HepG2 (cell line): ENCODE results near the gene GALNTL6. TPM values are rescaled to one million over a fixed set of nuclear protein-coding genes. Genes with fewer than 3 reads are reported as not detected.

Experiments
- ATAC-seq: fragments of 200-7000 bp; cut with Tn5 transposase; 3 replicates; pipeline ENCODE4 v1.9.1; 2020; ENCODE audit warnings: mild to moderate bottlenecking, moderate library complexity
- BruUV-seq: library from RNA; stranded (reverse); fragments of 400-500 nt; replicated peaks from 2 replicates; lab custom pipeline; 2021; lab: Mats Ljungman, UMichigan
- CTCF ChIA-PET: fragments of 300-600 bp; formaldehyde crosslinking; extraction: SDS; loops from one replicate; lab custom pipeline; 2021; ENCODE audit warnings: low total read pairs, inconsistent platforms, low intra/inter-chr PET ratio; lab: Yijun Ruan, JAX
- POLR2A ChIA-PET: fragments of 350-600 bp; sonication (Branson Sonifier 250); formaldehyde crosslinking; loops from one replicate; lab custom pipeline; 2020; ENCODE audit warnings: antibody characterized with exemption, inconsistent platforms; lab: Yijun Ruan, JAX
- DNase-seq: peaks from one replicate; pipeline ENCODE4 v3.0.0-alpha.2; 2015; ENCODE audit warnings: low spot score
- FAIRE-seq: peaks from 3 replicates; lab custom pipeline; 2011; peaks lifted over from hg19 to GRCh38; lab: Jason Lieb, UNC
- H2AFZ ChIP-seq: one replicate; pipeline ENCODE4 v1.6.1; 2011; ENCODE audit warnings: low read length, inconsistent platforms
- H3K27ac ChIP-seq: fragments of 300-600 bp; 3 replicates; pipeline ENCODE4 v1.8.0; 2011; ENCODE audit warnings: mixed run types, mild to moderate bottlenecking, mixed read lengths, low read length, inconsistent platforms; ENCODE audit not compliant: insufficient read depth; ENCODE audit errors: extremely low read length
- H3K27me3 ChIP-seq, 2 experiments: fragments of 200-600 bp in 1 of 2; 2 replicates in 1 of 2; 3 replicates in 1 of 2; pipeline versions ENCODE4 v1.6.0 to v1.8.0; 2011; ENCODE audit warnings: low read length in 2 of 2, mild to moderate bottlenecking in 2 of 2, moderate library complexity in 2 of 2, inconsistent platforms in 1 of 2; ENCODE audit not compliant: insufficient read depth in 2 of 2, control insufficient read depth in 1 of 2
- H3K36me3 ChIP-seq, 2 experiments: fragments of 200-600 bp in 1 of 2; replicated peaks in 1 of 2; 2 replicates in 1 of 2; 3 replicates in 1 of 2; pipeline versions ENCODE4 v1.5.1 to v1.8.0; 2011; ENCODE audit warnings: low read length in 2 of 2, inconsistent platforms in 1 of 2; ENCODE audit not compliant: insufficient read depth in 2 of 2, control insufficient read depth in 1 of 2
- H3K4me1 ChIP-seq: 2 replicates; pipeline ENCODE4 v1.5.1; 2012; ENCODE audit warnings: low read length, inconsistent platforms; ENCODE audit not compliant: insufficient read depth
- H3K4me2 ChIP-seq: 2 replicates; pipeline ENCODE4 v1.6.0; 2011; ENCODE audit warnings: low read depth, low read length, inconsistent platforms
- H3K4me3 ChIP-seq, 3 experiments: fragments of 200-600 bp in 1 of 3; sonication (generic), shearing (Covaris generic) in 1 of 3; replicated peaks in 1 of 3; 2 replicates each; pipeline ENCODE4 v1.5.1; 2011 to 2016; ENCODE audit warnings: low read length in 3 of 3, inconsistent platforms in 2 of 3, low read depth in 2 of 3, mild to moderate bottlenecking in 2 of 3, control low read depth in 1 of 3, mixed read lengths in 1 of 3; ENCODE audit not compliant: insufficient read depth in 1 of 3
- H3K79me2 ChIP-seq: one replicate; pipeline ENCODE4 v1.6.1; 2011; ENCODE audit warnings: low read length, inconsistent platforms; ENCODE audit not compliant: insufficient read depth
- H3K9ac ChIP-seq: 2 replicates; pipeline ENCODE4 v1.6.0; 2011; ENCODE audit warnings: mild to moderate bottlenecking, low read depth, low read length, inconsistent platforms; ENCODE audit not compliant: insufficient read depth
- H3K9me3 ChIP-seq: 2 replicates; pipeline ENCODE4 v1.5.1; 2012; ENCODE audit warnings: mild to moderate bottlenecking, low read length
- H4K20me1 ChIP-seq: 2 replicates; pipeline ENCODE4 v1.6.0; 2011; ENCODE audit warnings: inconsistent platforms, mild to moderate bottlenecking, low read length, moderate library complexity; ENCODE audit not compliant: insufficient read depth
- ATM ChIP-seq: fragments of 450-650 bp; IDR thresholded peaks from 2 replicates; pipeline ENCODE4 v1.7.1; 2017; ENCODE audit warnings: mild to moderate bottlenecking, borderline replicate concordance
- FOSL2 ChIP-seq: sonication (generic); formaldehyde crosslinking; IDR thresholded peaks from 2 replicates; pipeline ENCODE4 v1.4.0; 2020; ENCODE audit warnings: missing genetic modification reagents
- GPN1 ChIP-seq: sonication (generic); formaldehyde crosslinking; IDR thresholded peaks from 2 replicates; pipeline ENCODE4 v1.5.1; 2020; ENCODE audit warnings: missing genetic modification reagents, borderline replicate concordance
- HCFC1 ChIP-seq: fragments of 150-350 bp; IDR thresholded peaks from 2 replicates; pipeline ENCODE4 v1.6.1; 2014; ENCODE audit warnings: low read depth, low read length
- MBNL3 ChIP-seq: fragments of 250-450 bp; sonication (Bioruptor Pico); conservative IDR thresholded peaks from 2 replicates; pipeline ENCODE4 v1.8.0; 2022; ENCODE audit warnings: mild to moderate bottlenecking, inconsistent platforms
- NFKBIZ ChIP-seq: IDR thresholded peaks from 2 replicates; pipeline ENCODE4 v1.6.1; 2018; ENCODE audit warnings: missing genetic modification reagents, missing compliant biosample characterization
- RBM22 ChIP-seq: fragments of 200-400 bp; formaldehyde crosslinking; optimal IDR thresholded peaks from 2 replicates; pipeline ENCODE3; 2017; ENCODE audit warnings: mild to moderate bottlenecking, low read length, moderate library complexity
- ZBTB3 ChIP-seq: sonication (generic); formaldehyde crosslinking; IDR thresholded peaks from 2 replicates; pipeline ENCODE4 v1.4.0; 2020; ENCODE audit warnings: low read depth, mild to moderate bottlenecking, moderate library complexity, missing genetic modification reagents, borderline replicate concordance
- ZNF292 ChIP-seq: sonication (generic); formaldehyde crosslinking; IDR thresholded peaks from 2 replicates; pipeline ENCODE4 v1.8.1; 2022; ENCODE audit warnings: mild to moderate bottlenecking, low read depth, missing genetic modification reagents, borderline replicate concordance
- ZNF367 ChIP-seq: sonication (generic); formaldehyde crosslinking; IDR thresholded peaks from 2 replicates; pipeline ENCODE4 v1.4.0; 2020; ENCODE audit warnings: missing genetic modification reagents, borderline replicate concordance
- ZNF746 ChIP-seq: sonication (generic); formaldehyde crosslinking; IDR thresholded peaks from 2 replicates; pipeline ENCODE4 v1.8.0; 2022; ENCODE audit warnings: mild to moderate bottlenecking, missing genetic modification reagents
- WGBS: methylation state at CpG from one replicate; pipeline ENCODE4 v1.1.6; 2017; ENCODE audit warnings: low lambda C conversion rate; 5-methylcytosine and 5-hydroxymethylcytosine counted together
- in situ Hi-C: cut with HindIII; loops from 2 replicates; pipeline ENCODE4 v1.10.0; 2017; ENCODE audit warnings: low pct_unique_long_range_greater_than_20kb; ENCODE audit not compliant: extremely low pct_ligation_motif_present
- intact Hi-C: fragments of 100-400 bp; cut with micrococcal nuclease; formaldehyde crosslinking; loops from one replicate; pipeline ENCODE4 v1.10.0; 2022; ENCODE audit not compliant: unreplicated experiment
- polyA plus RNA-seq, 8 experiments: library from polyadenylated mRNA; depleted of rRNA in 3 of 8; stranded (reverse) in 7 of 8; unstranded in 1 of 8; fragments of >200 nt; fragmentation: Illumina TruSeq in 4 of 8; extraction: Trizol in 4 of 8; gene quantifications; 2 replicates each; pipeline versions ENCODE4 v1.2.1 to v1.2.3, GENCODE V29; 2011 to 2016; ENCODE audit warnings: low read depth in 4 of 8, missing spikeins in 1 of 8, mixed read lengths in 1 of 8; ENCODE audit not compliant: insufficient read depth in 1 of 8
- total RNA-seq, 5 experiments: library from RNA; depleted of rRNA; stranded (reverse); fragments of >200 nt; fragmentation: Illumina TruSeq; extraction: Trizol; gene quantifications; 2 replicates each; pipeline ENCODE4 v1.2.3, GENCODE V29; 2016; ENCODE audit warnings: low read depth in 1 of 5
- TF ChIP-seq, protein P1 (sequence below): IDR thresholded peaks from 2 replicates; pipeline ENCODE4 v1.6.1; 2018; ENCODE audit warnings: missing genetic modification reagents, mild to moderate bottlenecking, missing compliant biosample characterization

Gene GALNTL6
- total and polyA plus RNA-seq, 2 of the 13 experiments (the other 11 are each of a cell fraction or from before 2014, with no cell fraction given) = not detected

DNA sequence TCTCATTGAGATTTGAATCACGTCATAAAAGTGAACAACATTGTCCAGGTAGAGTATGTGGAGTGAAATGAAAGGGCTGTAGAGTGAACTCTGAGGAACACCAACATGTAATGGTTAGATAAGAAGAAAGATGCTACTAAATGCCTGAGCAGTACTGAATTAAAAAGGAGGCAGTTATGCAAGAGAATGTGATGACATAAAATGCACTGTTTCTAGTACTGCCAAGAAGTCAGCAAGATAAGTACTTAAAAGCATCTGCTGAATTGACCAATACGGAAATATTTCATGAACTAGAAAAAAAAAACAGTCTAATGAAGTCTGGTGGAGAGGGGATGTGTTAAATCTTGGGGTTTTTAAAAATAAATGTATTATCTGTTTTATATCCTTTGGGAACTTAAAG is 771.6 kb downstream of the GALNTL6 start:
- WGBS = 0% methylated on average over 2 of the region's 2 CpGs
- no peak overlapping the region for H3K4me2 ChIP-seq
- no peaks in the 10 kb centered on the region for H3K79me2 ChIP-seq
- no peaks in the 10 kb centered on the region for H3K36me3 ChIP-seq
- FAIRE-seq (no peak), ATAC-seq (no peak), DNase-seq (no peak)
- POLR2A ChIA-PET = no interaction called here
- no peaks in the 10 kb centered on the region for H3K4me1 ChIP-seq
- no peak overlapping the region for H3K4me3 ChIP-seq
- H3K27ac ChIP-seq = no peak overlapping the region
- in situ Hi-C loops (no loop called here), intact Hi-C loops (no loop called here)
- TF ChIP-seq ZNF746 (CRISPR knock-in tag) (no peak), ZNF367 (CRISPR knock-in tag) (no peak), FOSL2 (CRISPR knock-in tag) (no peak), RBM22 (no peak), ZBTB3 (CRISPR knock-in tag) (no peak), NFKBIZ (CRISPR knock-in tag) (no peak), MBNL3 (no peak), ZNF292 (CRISPR knock-in tag) (no peak), GPN1 (CRISPR knock-in tag) (no peak), HCFC1 (no peak), ATM (no peak)
- TF ChIP-seq, protein P1, sequence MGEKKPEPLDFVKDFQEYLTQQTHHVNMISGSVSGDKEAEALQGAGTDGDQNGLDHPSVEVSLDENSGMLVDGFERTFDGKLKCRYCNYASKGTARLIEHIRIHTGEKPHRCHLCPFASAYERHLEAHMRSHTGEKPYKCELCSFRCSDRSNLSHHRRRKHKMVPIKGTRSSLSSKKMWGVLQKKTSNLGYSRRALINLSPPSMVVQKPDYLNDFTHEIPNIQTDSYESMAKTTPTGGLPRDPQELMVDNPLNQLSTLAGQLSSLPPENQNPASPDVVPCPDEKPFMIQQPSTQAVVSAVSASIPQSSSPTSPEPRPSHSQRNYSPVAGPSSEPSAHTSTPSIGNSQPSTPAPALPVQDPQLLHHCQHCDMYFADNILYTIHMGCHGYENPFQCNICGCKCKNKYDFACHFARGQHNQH = no peak
- H3K9ac ChIP-seq = no peak overlapping the region
- CTCF ChIA-PET = no interaction called here
- no peaks in the 10 kb centered on the region for H3K9me3 ChIP-seq
- no peaks in the 10 kb centered on the region for H4K20me1 ChIP-seq
- no peaks in the 10 kb centered on the region for H3K27me3 ChIP-seq
- no TSS peak for BruUV-seq
- no peak overlapping the region for H2AFZ ChIP-seq
